Activated CD4-positive, alpha-beta T cell treated with anti-CD3 and anti-CD28 coated beads for 4 hours (primary cell): Measurements from ENCODE around the gene ALAS1.
"Not testable (repeated sequence)": the region's sequence is repeated elsewhere in the genome, so short reads cannot be mapped to it uniquely, and the experiment has no call there.

Experiments
- DNase-seq, 2 donors: peaks; one replicate each; pipeline ENCODE4 v3.0.0-alpha.2; 2020

Gene ALAS1

GRCh38 chr3:52197842-52198625, at the start of gene ALAS1:
TSS of gene ALAS1 (plus strand) at chr3:52198160. CDS start at chr3:52199242, 1,082 bp downstream.
- DNase-seq, result peak; percentile 95

DNA sequence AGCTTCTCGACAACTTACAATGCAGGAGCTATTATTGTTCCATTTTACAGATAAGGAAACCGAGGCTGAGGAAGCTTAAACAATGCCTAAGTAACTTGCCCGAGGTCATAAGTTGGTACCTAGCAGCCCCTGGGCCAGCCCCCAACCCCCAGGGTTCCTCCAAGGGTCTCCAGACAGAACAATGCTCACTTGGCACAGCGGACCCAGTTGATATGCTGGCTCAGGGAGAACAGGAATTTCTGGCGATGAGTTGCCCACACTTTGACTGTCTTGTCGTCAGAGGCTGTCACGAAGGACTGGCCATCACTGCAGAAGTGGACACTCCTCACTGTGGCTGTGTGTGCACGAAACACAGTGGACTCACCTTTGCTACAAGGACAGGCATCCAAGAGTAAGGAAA, 48.9 kb upstream of the ALAS1 start:
- DNase-seq, result no peak

GRCh38 chr3:52149726-52150125, 48.2 kb upstream of the ALAS1 start:
- no peak for DNase-seq

GRCh38 chr3:52150357-52150756, 47.6 kb upstream of the ALAS1 start:
- DNase-seq, result no peak

- no peak for DNase-seq
Measured at GRCh38 chr3:52150860-52151259, 47.1 kb upstream of the ALAS1 start.

DNA sequence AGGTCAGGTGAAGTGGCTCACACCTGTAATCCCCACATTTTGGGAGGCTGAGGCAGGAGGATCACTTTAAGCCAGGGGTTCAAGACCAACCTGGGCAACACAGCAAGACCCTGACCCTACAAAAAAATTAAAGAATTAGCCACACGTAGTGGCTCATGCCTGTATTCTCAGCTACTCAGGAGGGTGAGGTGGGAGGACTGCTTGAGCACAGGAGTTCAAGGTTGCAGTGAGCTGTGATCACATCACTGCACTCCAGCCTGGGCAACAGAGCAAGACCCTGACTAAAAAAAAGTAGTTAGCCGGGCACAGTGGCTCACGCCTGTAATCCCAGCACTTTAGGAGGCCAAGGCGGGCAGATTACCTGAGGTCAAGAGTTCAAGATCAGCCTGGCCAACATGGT, 46.0 kb upstream of the ALAS1 start:
- not testable (repeated sequence) for DNase-seq

- DNase-seq, result no peak
Measured at GRCh38 chr3:52153389-52154096, 44.4 kb upstream of the ALAS1 start.

DNA sequence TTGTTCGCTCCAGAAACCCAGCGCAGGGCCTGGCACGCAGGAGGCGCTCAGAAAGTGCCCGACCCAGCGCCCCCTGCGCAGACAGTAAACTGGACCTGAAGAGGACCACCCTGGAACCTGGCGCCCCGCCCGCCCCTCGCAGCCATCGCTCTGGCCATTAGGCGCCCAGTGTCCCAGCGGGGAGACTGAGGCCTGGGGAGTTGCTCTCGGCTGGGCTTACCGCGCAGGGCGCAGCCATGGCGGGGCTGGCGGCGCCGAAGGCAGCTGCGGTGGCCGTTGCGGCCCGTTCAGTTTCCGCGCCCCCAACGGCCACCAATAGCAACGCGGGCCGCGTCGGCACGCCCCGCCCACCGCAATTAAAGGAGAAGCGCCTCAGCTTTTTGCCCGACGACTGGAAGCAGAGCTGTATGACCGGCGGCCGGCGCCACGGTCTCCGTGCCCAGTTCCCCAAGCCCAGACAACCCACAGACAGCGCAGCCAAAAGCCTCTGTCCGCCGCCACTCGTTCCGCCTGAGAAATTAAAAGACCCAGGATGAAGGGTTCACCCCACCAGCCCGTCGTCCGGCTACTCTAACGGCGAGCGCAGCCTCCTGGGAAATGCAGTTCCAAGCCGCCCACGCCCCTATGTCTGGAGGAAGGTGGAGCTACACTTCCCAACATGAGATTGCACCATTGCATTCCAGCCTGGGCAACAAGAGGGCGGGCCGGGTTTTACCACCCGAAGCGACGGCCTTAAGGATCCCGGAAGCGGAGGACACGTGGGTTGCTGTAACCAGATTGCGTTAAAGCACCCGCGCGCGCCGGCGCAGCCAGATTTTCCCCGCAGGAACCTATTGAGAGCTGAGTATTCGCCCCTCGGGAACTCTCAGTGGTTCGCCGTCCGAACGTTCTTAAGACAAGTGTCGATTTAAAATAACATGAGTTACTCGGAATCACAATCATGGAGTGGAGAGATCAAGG, 43.5 kb upstream of the ALAS1 start, which contains the start of gene POC1A:
TSS of gene POC1A (minus strand) at position 289 of the 960 bp plus-strand sequence. CDS start at position 238, 51 bp downstream.
- DNase-seq, result peak; percentile 85 to 88

- DNase-seq, result no peak
Measured at GRCh38 chr3:52155912-52156311, 42.0 kb upstream of the ALAS1 start.

GRCh38 chr3:52159503-52159902, 38.5 kb upstream of the ALAS1 start:
- no peak for DNase-seq

DNA sequence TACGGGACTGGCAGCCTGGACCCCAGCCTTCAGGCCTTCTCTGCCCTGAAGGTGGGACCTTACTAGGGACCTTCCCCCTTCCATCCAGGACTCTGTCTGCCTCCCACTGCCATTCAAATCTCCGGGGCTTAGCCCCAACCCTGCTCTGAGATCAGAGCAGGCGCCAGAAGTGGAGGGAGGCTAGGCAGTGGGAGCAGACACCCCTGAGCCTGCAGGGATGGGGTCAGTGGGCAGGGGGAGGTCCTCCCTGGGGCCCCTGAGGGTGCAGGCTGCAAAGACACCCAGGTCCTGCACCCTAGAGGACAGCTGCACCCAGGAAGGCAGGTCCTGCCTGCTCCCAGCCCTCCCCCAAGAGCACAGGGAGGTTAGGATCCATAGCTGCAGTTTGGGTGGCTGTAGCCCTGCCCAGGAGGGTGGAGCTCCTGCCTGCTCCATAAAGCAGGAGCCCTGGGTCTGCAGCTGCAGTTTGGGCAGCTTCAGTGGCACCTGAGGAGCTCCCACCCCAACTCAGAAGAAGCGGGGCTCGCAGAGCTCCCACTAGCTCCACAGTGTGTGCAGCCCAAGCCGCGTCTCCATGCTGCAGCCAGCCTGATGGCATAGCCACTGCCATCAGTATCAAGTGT, 35.6 kb upstream of the ALAS1 start:
- DNase-seq, result no peak

- DNase-seq, result no peak
Measured at GRCh38 chr3:52167240-52167639, 30.7 kb upstream of the ALAS1 start.

- not testable (repeated sequence) for DNase-seq
Measured at GRCh38 chr3:52170217-52170616, 27.7 kb upstream of the ALAS1 start.

- no peak for DNase-seq
Measured at GRCh38 chr3:52171514-52172261, 26.3 kb upstream of the ALAS1 start.

DNA sequence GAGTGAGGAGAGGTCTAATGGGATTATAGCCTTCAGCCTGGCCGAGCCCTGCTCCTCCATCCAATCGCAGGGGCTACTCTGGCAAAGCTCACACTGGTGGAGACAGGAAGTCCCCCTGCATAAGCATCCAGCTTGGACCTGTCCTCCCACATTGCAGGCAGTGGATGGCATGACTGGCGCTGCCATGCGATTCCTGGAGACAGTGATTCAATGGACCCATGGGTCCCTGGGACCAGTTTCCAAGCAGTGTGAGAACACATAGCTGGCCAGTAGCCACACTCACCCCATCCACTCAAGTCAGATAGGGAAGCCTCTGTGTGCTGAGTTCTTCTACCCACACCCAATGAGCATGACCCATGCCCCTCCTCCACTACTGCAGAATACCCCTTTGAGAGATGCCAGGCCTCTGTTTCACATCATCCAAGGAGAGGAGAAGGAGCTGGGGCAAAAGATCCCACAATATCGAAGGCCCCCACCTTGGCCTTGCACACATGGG, 25.6 kb upstream of the ALAS1 start:
- no peak for DNase-seq

DNA sequence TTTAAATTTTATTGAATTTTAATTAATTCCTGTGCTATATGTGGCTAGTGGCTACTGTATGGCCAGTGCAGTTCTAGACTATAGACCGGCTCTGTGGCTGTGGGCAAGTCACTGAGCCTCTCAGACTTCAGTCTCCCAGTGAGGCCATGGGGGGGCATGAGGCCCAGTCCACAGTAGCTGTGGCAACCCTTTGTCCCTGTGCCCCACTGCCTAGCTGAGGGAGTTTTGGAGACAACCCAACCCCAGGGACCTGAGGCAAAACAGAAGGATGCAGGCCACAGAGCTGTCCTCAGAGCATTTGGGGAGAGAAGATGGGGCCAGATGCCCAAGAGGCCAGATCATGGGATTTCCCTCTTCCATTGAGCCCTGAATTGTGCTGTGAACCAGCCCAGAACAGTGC, 24.9 kb upstream of the ALAS1 start:
- no peak for DNase-seq

DNA sequence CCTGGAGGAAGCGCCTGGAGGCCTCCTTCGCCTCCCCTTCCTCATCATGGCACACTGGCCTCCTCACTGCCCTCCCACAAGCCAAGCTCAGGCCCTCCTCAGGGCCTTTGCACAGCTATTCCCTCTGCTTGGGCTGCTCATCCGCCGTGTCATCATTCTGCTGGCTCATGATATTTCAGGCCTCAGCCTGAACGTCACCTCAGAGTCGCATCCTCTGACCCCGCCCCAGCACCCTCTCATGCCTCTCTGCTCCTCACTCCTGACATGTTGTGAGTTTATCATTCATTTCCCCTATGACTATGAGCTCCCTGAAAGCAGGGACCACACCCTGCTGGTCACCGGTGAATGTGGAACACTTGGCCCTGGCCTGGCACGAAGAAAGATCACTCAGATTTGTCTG, 23.1 kb upstream of the ALAS1 start:
- no peak for DNase-seq

DNA sequence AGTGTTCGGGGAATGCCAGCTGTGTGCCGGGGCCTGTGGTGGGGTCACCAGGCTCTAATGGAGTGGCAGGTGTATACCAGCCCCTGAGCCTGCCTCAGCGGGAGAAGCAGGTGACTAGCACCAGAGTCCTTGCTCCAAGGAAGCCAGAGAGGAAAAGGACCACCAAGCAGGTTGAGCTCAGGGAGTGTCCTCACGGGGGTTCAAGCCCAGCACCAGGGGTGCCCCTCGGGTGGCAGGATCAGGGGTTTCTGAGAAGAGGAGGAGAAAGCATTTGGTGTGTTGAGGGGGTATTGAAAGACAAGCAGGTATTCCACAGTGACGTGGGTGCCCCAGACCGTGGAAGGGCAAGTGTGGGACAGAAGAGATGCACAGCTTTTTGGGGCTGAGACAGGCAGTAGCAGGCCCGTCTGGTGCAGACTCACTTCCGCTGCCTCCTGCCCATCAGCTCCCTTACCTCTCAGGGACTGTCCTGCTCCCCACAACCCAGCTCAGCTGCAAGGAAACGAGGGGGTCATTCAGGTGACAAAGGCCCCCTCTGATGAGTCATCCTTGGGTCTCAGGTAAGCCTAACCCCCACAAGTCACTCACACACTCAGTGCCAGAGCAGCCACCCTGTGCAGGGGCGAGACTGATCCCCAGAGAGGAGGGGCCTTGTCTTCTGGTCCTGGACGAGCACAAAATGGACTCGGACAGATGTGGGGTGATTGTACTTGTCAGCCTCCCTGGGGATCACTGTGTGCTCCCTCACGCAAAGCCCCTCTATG, 22.4 kb upstream of the ALAS1 start:
- DNase-seq, result no peak

DNA sequence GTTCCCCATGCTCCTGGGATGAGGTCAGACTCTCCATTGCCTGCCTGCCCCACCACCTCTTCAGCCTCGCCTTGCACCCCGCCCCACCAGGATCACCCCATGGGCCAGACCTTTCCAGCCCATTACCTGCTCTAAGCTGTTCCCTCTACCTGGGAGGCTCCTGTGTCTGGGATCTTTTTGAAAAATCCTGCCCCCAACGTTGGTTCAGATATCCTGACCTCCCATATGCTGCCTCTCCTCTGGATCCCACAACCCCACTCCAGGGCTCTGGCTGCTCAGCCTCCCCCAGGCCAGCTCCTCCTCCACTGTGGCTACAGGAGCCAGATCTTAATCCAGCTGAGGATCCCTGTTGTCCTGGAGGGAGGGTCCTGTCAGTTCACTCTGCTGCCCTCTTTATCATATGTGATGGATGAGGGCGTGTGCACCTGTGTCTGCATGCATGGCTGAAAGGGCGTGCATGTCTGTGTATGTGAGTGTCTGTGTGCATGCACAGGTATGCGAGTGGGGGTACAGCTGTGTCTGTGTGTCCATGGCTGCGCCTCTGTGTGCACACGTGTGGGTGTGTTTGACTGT, 21.7 kb upstream of the ALAS1 start:
- DNase-seq, result no peak

DNA sequence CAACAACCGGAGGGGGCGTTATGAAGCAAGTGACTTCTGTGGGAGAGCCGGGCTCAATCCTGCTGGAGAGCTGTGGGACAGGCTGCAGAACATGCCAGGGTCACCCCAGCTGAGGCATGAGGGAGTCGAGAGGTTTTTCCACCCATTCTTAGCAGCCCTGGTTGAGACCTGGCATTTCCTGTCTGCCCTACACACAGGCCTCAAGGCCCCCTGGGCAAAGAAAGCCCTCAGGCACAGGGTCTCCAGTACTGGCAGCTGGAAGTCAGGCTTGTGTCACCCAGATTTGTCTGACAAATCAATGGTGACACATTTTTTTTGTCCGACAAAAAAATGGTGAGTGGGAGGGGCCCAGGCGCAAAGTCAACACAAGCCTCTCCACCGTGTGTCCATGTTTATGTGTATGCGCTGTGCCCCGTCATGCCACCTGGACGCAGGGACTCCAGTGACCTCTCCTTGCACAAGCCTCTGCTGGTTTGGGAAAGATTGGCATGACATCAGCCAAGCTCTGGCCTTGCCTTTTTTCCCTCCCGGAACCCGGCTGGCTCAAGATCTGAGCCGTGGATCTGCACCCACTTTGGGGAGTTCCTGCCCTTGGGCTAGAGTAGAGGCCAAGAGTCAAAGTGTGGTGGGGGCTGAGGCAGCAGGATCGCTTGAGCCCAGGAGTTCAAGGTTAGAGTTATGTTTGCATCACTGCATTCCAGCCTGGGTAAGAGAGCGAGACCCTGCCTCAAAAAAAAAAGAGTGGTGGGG, 20.8 kb upstream of the ALAS1 start:
- no peak for DNase-seq
